Cardiac muscle cell (in vitro differentiated cells and primary cell): ENCODE data around the gene MYOM1. TPM values are rescaled to one million over a fixed set of nuclear protein-coding genes. Genes with fewer than 3 reads are reported as not detected.

Experiments used
- DNase-seq, 2 donors: peaks; one replicate each; pipeline versions ENCODE4 v3.0.0 to v3.0.0-alpha.2; 2010 to 2017; ENCODE audit warnings: low read depth in 1 of 2, low spot score in 1 of 2
- H3K27ac ChIP-seq: fragments of 200-600 bp; sonication (generic); 2 replicates; pipeline ENCODE4 v1.5.1; 2016
- H3K27me3 ChIP-seq: fragments of 200-600 bp; sonication (generic); 2 replicates; pipeline ENCODE4 v1.6.0; 2016; ENCODE audit warnings: control low read depth
- H3K36me3 ChIP-seq: fragments of 200-600 bp; sonication (generic); 2 replicates; pipeline ENCODE4 v1.5.1; 2016; ENCODE audit warnings: control low read depth
- H3K4me1 ChIP-seq: fragments of 200-600 bp; sonication (generic); 2 replicates; pipeline ENCODE4 v1.8.1; 2017; ENCODE audit warnings: low read depth, mild to moderate bottlenecking, mixed run types
- H3K4me3 ChIP-seq: fragments of 200-600 bp; sonication (generic); 2 replicates; pipeline ENCODE4 v1.5.1; 2016; ENCODE audit warnings: mild to moderate bottlenecking
- H3K9me3 ChIP-seq: fragments of 200-600 bp; sonication (generic); 2 replicates; pipeline ENCODE4 v1.5.1; 2017; ENCODE audit warnings: low read depth, mild to moderate bottlenecking, control low read depth
- CTCF ChIP-seq: IDR thresholded peaks from 2 replicates; pipeline ENCODE4 v1.5.1; 2012; ENCODE audit warnings: low read depth, mild to moderate bottlenecking, low read length
- polyA plus RNA-seq: library from polyadenylated mRNA; unstranded; fragments of >200 nt; fragmentation: Nextera tagmentation; extraction: Ambion mirVana; gene quantifications from 2 replicates; pipeline ENCODE4 v1.2.1, GENCODE V29; 2016
- total RNA-seq: library from RNA; depleted of rRNA; stranded (reverse); fragments of >200 nt; gene quantifications from 2 replicates; pipeline ENCODE4 v1.2.3, GENCODE V29; 2016

Gene MYOM1
- total and polyA plus RNA-seq, 2 experiments from 2014 or later: 194 to 219 TPM

GRCh38 chr18:3048820-3049349 lies 170.9 kb downstream of the MYOM1 start:
- H3K4me3 ChIP-seq: no peak overlapping the region
- H3K9me3 ChIP-seq: no peaks in the 10 kb centered on the region
- no peak for DNase-seq
- H3K4me1 ChIP-seq: no peaks in the 10 kb centered on the region
- no peaks in the 10 kb centered on the region for H3K27me3 ChIP-seq
- no peaks in the 10 kb centered on the region for H3K36me3 ChIP-seq
- no peak overlapping the region for H3K27ac ChIP-seq
- no peak for TF ChIP-seq CTCF

DNA sequence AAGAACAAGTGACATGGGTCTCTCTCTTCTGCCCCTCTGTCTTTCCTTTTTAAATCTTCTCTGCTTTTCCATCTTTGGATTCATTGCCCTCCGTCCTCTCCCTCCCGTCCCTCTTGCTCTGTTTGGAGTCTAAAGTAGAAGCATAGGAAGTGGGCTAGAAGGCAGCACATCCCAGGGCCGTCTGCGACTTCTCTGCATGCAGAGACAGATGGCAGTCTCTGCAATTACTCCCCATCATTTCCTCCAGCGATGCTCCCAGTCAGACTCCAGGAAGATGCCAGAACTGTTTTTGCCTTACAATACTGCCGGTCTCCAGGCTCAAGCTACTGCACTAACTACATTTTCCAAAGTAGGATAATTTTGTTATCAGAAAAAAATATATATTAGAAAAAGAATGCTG lies 171.6 kb downstream of the MYOM1 start:
- H3K9me3 ChIP-seq: no peaks in the 10 kb centered on the region
- no peaks in the 10 kb centered on the region for H3K27me3 ChIP-seq
- no peaks in the 10 kb centered on the region for H3K4me1 ChIP-seq
- H3K27ac ChIP-seq: no peak overlapping the region
- DNase-seq: no peak
- no peak for TF ChIP-seq CTCF
- no peaks in the 10 kb centered on the region for H3K36me3 ChIP-seq
- no peak overlapping the region for H3K4me3 ChIP-seq

- Histone ChIP-seq H3K4me1 (peaks cover 8% of the 10 kb centered on the region), H3K36me3 (no peaks in the 10 kb centered on the region), H3K9me3 (no peaks in the 10 kb centered on the region), H3K27ac (no peak overlapping the region), H3K4me3 (no peak overlapping the region), H3K27me3 (no peaks in the 10 kb centered on the region)
- TF ChIP-seq CTCF: no peak
- no peak for DNase-seq
Observed at GRCh38 chr18:3046216-3046808, 173.5 kb downstream of the MYOM1 start.

GRCh38 chr18:3044931-3045698 lies 174.7 kb downstream of the MYOM1 start:
- no peak overlapping the region for H3K27ac ChIP-seq
- no peaks in the 10 kb centered on the region for H3K36me3 ChIP-seq
- H3K4me3 ChIP-seq: no peak overlapping the region
- no peak for TF ChIP-seq CTCF
- H3K27me3 ChIP-seq: no peaks in the 10 kb centered on the region
- peaks cover 8% of the 10 kb centered on the region for H3K4me1 ChIP-seq
- H3K9me3 ChIP-seq: no peaks in the 10 kb centered on the region
- peak in 1 of 2 donors; percentile 2 for DNase-seq

GRCh38 chr18:3042379-3042778 lies 177.4 kb downstream of the MYOM1 start:
- Histone ChIP-seq H3K27me3 (no peaks in the 10 kb centered on the region), H3K9me3 (no peaks in the 10 kb centered on the region), H3K4me1 (peaks cover 8% of the 10 kb centered on the region), H3K36me3 (no peaks in the 10 kb centered on the region), H3K4me3 (no peak overlapping the region), H3K27ac (peak overlapping the region; percentile 7)
- TF ChIP-seq CTCF: no peak
- DNase-seq: no peak
